SK-N-SH (cell line): ENCODE data around the gene NOS2. TPM values are rescaled to one million over a fixed set of nuclear protein-coding genes. Genes with fewer than 3 reads are reported as not detected.

ENCODE experiments used
- CTCF ChIA-PET: fragments of 300-600, 350-600 bp; formaldehyde crosslinking; extraction: SDS; loops from one replicate; lab custom pipeline; 2021; lab: Yijun Ruan, JAX
- POLR2A ChIA-PET: fragments of 350-600 bp; sonication (Branson Sonifier 250); formaldehyde crosslinking; extraction: SDS; loops from one replicate; lab custom pipeline; 2020; ENCODE audit warnings: antibody characterized with exemption, inconsistent platforms; lab: Yijun Ruan, JAX
- DNase-seq: peaks from one replicate; pipeline ENCODE4 v3.0.0; 2012
- H2AFZ ChIP-seq: fragments of 200-600 bp; sonication (generic); 2 replicates; pipeline ENCODE4 v1.8.1; 2016; ENCODE audit warnings: antibody characterized with exemption, mild to moderate bottlenecking, low read depth
- H3F3A ChIP-seq: fragments of 200-600 bp; sonication (generic); replicated peaks from 2 replicates; pipeline ENCODE3; 2016; ENCODE audit warnings: antibody characterized with exemption, mild to moderate bottlenecking; ENCODE audit not compliant: insufficient read depth
- H3K27ac ChIP-seq, 2 experiments: fragments of 200-500 bp in 1 of 2; fragments of 200-600 bp in 1 of 2; sonication (Bioruptor generic) in 1 of 2; sonication (generic), shearing (Covaris generic) in 1 of 2; 2 replicates each; pipeline versions ENCODE4 v1.5.1 to v1.6.1; 2014 to 2016; ENCODE audit warnings: low read depth in 2 of 2, inconsistent platforms in 1 of 2, low read length in 1 of 2, mild to moderate bottlenecking in 1 of 2, mixed read lengths in 1 of 2
- H3K27me3 ChIP-seq: fragments of 200-600 bp; sonication (generic), shearing (Covaris generic); 2 replicates; pipeline ENCODE4 v1.6.1; 2016; ENCODE audit warnings: mixed run types; ENCODE audit not compliant: insufficient read depth
- H3K36me3 ChIP-seq, 2 experiments: fragments of 200-500 bp in 1 of 2; fragments of 200-600 bp in 1 of 2; sonication (Bioruptor generic) in 1 of 2; sonication (generic) in 1 of 2; replicated peaks in 1 of 2; 2 replicates each; pipeline versions ENCODE3 to v1.5.1; 2014 to 2016; ENCODE audit warnings: low read length in 1 of 2, mild to moderate bottlenecking in 1 of 2; ENCODE audit not compliant: insufficient read depth in 2 of 2, control insufficient read depth in 1 of 2
- H3K4me1 ChIP-seq, 2 experiments: fragments of 200-500 bp in 1 of 2; fragments of 200-600 bp in 1 of 2; sonication (Bioruptor generic) in 1 of 2; sonication (generic), shearing (Covaris generic) in 1 of 2; 2 replicates each; pipeline versions ENCODE4 v1.5.1 to v1.6.1; 2014 to 2016; ENCODE audit warnings: low read depth in 1 of 2, low read length in 1 of 2, mixed run types in 1 of 2; ENCODE audit not compliant: insufficient read depth in 2 of 2, control insufficient read depth in 1 of 2
- H3K4me2 ChIP-seq: fragments of 200-600 bp; sonication (generic), shearing (Covaris generic); 2 replicates; pipeline ENCODE4 v1.6.1; 2017; ENCODE audit warnings: mixed run types
- H3K4me3 ChIP-seq, 2 experiments: fragments of 200-500 bp in 1 of 2; fragments of 200-600 bp in 1 of 2; sonication (Bioruptor generic) in 1 of 2; sonication (generic), shearing (Covaris generic) in 1 of 2; 2 replicates each; pipeline versions ENCODE4 v1.5.1 to v1.8.1; 2014 to 2016; ENCODE audit warnings: low read depth in 2 of 2, inconsistent platforms in 1 of 2, low read length in 1 of 2, mild to moderate bottlenecking in 1 of 2, mixed read lengths in 1 of 2, moderate library complexity in 1 of 2
- H3K79me2 ChIP-seq: fragments of 200-600 bp; sonication (generic); 2 replicates; pipeline ENCODE4 v1.8.1; 2017; ENCODE audit warnings: mild to moderate bottlenecking; ENCODE audit not compliant: insufficient read depth
- H3K9ac ChIP-seq: fragments of 200-600 bp; sonication (generic); 2 replicates; pipeline ENCODE4 v1.6.1; 2017; ENCODE audit warnings: mixed run types
- H3K9me2 ChIP-seq: fragments of 200-600 bp; sonication (generic); 2 replicates; pipeline ENCODE4 v1.6.1; 2017; ENCODE audit warnings: mixed run types
- H3K9me3 ChIP-seq: fragments of 200-600 bp; sonication (generic); 2 replicates; pipeline ENCODE4 v1.6.1; 2017; ENCODE audit warnings: mixed run types, mild to moderate bottlenecking, moderate library complexity
- H4K20me1 ChIP-seq: fragments of 200-600 bp; sonication (generic); 2 replicates; pipeline ENCODE4 v1.6.1; 2017; ENCODE audit warnings: mild to moderate bottlenecking, mixed run types; ENCODE audit not compliant: insufficient read depth
- FOSL2 ChIP-seq: IDR thresholded peaks from 2 replicates; pipeline ENCODE4 v1.4.0; 2012; ENCODE audit warnings: low read depth, mild to moderate bottlenecking, moderate library complexity, borderline replicate concordance
- FOXM1 ChIP-seq: IDR thresholded peaks from 2 replicates; pipeline ENCODE4 v1.4.0; 2012; ENCODE audit warnings: low read depth, mild to moderate bottlenecking
- GABPA ChIP-seq: IDR thresholded peaks from 2 replicates; pipeline ENCODE4 v1.4.0; 2012; ENCODE audit warnings: low read depth, mild to moderate bottlenecking
- GATA2 ChIP-seq: sonication (generic); formaldehyde crosslinking; IDR thresholded peaks from 2 replicates; pipeline ENCODE4 v1.5.0; 2020; ENCODE audit warnings: mild to moderate bottlenecking, missing genetic modification reagents
- MXI1 ChIP-seq: IDR thresholded peaks from 2 replicates; pipeline ENCODE4 v1.6.1; 2012; ENCODE audit warnings: mild to moderate bottlenecking, low read depth, low read length, improper control_type of control experiment
- NFIC ChIP-seq: IDR thresholded peaks from 2 replicates; pipeline ENCODE4 v1.4.0; 2012; ENCODE audit warnings: borderline replicate concordance
- RAD21 ChIP-seq: IDR thresholded peaks from 2 replicates; pipeline ENCODE4 v1.6.1; 2012; ENCODE audit warnings: mild to moderate bottlenecking, low read length
- RCOR1 ChIP-seq: fragments of 150-350 bp; IDR thresholded peaks from 2 replicates; pipeline ENCODE4 v1.6.1; 2017; ENCODE audit warnings: antibody characterized with exemption, low read length
- SMC3 ChIP-seq: IDR thresholded peaks from 2 replicates; pipeline ENCODE4 v1.6.1; 2012; ENCODE audit warnings: low read depth, low read length, improper control_type of control experiment
- TCF12 ChIP-seq: IDR thresholded peaks from 2 replicates; pipeline ENCODE4 v1.4.0; 2012
- WGBS: methylation state at CpG from one replicate; pipeline ENCODE4 v1.1.6; 2017; ENCODE audit warnings: low lambda C conversion rate; 5-methylcytosine and 5-hydroxymethylcytosine counted together
- polyA plus RNA-seq, 3 experiments: library from polyadenylated mRNA; depleted of rRNA; stranded (reverse); fragments of >200 nt; gene quantifications; 2 replicates each; pipeline ENCODE4 v1.2.3, GENCODE V29; 2012
- TF ChIP-seq, protein P1 (sequence below): IDR thresholded peaks from 2 replicates; pipeline ENCODE4 v1.4.0; 2012; ENCODE audit warnings: low read depth, borderline replicate concordance
- TF ChIP-seq, protein P2 (sequence below): IDR thresholded peaks from 2 replicates; pipeline ENCODE4 v1.4.0; 2012; ENCODE audit warnings: low read depth
- TF ChIP-seq, protein P3 (sequence below): IDR thresholded peaks from 2 replicates; pipeline ENCODE4 v1.6.1; 2012; ENCODE audit warnings: mild to moderate bottlenecking, low read depth, low read length, moderate library complexity

NOS2 gene
- polyA plus RNA-seq, 1 of the 3 experiments (the other 2 are of a cell fraction): not detected

DNA sequence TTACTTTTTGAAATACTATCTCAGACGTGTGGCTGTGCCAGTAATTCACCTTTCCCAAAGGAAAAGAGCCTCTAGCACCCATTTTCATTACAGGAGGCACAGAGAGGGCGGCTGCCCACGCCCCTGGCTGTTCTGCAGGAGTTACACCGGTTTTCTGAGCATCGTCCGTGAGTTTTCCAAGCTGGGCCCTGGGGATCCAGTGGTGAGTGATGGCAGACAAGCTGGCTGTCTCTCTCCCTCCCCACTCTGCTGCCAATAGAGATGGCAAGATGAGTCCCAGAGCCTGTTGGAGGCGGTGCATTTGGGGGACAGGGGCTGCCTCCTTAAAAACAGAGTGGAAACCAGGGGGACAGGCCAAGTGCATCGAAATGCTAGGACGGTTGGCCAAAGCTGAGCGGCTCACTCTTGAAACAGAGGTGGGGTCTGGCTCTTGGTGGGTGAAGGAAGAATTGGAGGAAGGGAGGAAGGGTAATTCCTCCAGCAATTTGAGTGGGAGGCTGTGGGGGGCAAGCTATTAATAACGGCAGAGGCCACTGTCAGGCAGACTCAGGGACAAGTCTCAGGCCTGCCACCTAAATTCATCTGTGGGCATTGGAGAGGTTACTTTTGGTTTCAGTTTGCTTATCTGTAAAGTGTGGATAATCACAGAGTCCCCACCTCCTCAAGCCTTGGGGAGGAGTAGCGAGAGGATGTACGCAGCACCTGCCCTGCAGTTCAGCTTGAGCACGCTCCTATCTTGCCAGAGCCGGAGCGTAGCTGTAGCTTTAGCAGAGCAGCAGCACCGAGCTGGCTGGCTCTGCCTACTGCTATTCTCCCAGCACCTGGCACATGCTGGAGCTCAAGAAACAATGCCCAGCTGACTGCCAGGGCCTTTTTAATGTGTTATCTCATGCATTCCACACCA, 7.5 kb upstream of the NOS2 start:
- ChIA-PET POLR2A (no interaction called here), CTCF (interaction anchor here (0.6 to 10.9 kb wide), 12 partner anchors 12 to 444 kb away, joined by 3 to 275 read pairs (median 6); partner anchors contain the start of gene LYRM9)
- H2AFZ ChIP-seq: 0 out of 2 replicates have a peak overlapping the region, but pooled peaks have one; percentile 18

More for the DNA sequence above, 7.5 kb upstream of the NOS2 start:
- Histone ChIP-seq H4K20me1 (no peaks in the 10 kb centered on the region), H3K4me3 (no peak overlapping the region), H3K27ac (no peak overlapping the region), H3K9ac (no peak overlapping the region), H3K4me1 (peaks cover 0 to 9% of the 10 kb centered on the region in 2 experiments; a peak in 1 of 4 replicates), H3K4me2 (no peak overlapping the region), H3K79me2 (no peaks in the 10 kb centered on the region), H3K9me2 (no peaks in the 10 kb centered on the region), H3K9me3 (no peaks in the 10 kb centered on the region), H3K36me3 (no peaks in the 10 kb centered on the region), H3K27me3 (no peaks in the 10 kb centered on the region), H3F3A (no peaks in the 10 kb centered on the region)
- WGBS: 62% methylated on average over 17 of the region's 17 CpGs
- no peak for DNase-seq
- no peak for TF ChIP-seq TCF12
- no peak for TF ChIP-seq GATA2 (CRISPR knock-in tag)
- no peak for TF ChIP-seq SMC3
- TF ChIP-seq, protein P1, sequence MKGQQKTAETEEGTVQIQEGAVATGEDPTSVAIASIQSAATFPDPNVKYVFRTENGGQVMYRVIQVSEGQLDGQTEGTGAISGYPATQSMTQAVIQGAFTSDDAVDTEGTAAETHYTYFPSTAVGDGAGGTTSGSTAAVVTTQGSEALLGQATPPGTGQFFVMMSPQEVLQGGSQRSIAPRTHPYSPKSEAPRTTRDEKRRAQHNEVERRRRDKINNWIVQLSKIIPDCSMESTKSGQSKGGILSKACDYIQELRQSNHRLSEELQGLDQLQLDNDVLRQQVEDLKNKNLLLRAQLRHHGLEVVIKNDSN: no peak
- no peak for TF ChIP-seq NFIC
- TF ChIP-seq RAD21: no peak
- TF ChIP-seq RCOR1: no peak
- TF ChIP-seq GABPA: no peak
- TF ChIP-seq, protein P2, sequence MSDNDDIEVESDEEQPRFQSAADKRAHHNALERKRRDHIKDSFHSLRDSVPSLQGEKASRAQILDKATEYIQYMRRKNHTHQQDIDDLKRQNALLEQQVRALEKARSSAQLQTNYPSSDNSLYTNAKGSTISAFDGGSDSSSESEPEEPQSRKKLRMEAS: no peak
- TF ChIP-seq, protein P3, sequence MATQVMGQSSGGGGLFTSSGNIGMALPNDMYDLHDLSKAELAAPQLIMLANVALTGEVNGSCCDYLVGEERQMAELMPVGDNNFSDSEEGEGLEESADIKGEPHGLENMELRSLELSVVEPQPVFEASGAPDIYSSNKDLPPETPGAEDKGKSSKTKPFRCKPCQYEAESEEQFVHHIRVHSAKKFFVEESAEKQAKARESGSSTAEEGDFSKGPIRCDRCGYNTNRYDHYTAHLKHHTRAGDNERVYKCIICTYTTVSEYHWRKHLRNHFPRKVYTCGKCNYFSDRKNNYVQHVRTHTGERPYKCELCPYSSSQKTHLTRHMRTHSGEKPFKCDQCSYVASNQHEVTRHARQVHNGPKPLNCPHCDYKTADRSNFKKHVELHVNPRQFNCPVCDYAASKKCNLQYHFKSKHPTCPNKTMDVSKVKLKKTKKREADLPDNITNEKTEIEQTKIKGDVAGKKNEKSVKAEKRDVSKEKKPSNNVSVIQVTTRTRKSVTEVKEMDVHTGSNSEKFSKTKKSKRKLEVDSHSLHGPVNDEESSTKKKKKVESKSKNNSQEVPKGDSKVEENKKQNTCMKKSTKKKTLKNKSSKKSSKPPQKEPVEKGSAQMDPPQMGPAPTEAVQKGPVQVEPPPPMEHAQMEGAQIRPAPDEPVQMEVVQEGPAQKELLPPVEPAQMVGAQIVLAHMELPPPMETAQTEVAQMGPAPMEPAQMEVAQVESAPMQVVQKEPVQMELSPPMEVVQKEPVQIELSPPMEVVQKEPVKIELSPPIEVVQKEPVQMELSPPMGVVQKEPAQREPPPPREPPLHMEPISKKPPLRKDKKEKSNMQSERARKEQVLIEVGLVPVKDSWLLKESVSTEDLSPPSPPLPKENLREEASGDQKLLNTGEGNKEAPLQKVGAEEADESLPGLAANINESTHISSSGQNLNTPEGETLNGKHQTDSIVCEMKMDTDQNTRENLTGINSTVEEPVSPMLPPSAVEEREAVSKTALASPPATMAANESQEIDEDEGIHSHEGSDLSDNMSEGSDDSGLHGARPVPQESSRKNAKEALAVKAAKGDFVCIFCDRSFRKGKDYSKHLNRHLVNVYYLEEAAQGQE: no peak
- no peak for TF ChIP-seq MXI1
- no peak for TF ChIP-seq FOSL2
- TF ChIP-seq FOXM1: no peak
